Neural cell (in vitro differentiated cells): ENCODE measurements around the gene ACTN1. TPM values are rescaled to one million over a fixed set of nuclear protein-coding genes. Genes with fewer than 3 reads are reported as not detected.

Experiments used
- H2AFZ ChIP-seq: fragments of 200-600, 300-800 bp; sonication (generic), shearing (Covaris generic); 2 replicates; pipeline ENCODE4 v1.6.0; 2014; ENCODE audit warnings: low read depth, mild to moderate bottlenecking, antibody characterized with exemption, low read length, moderate library complexity
- H3F3A ChIP-seq: fragments of 200-600 bp; shearing (Covaris generic); 2 replicates; pipeline ENCODE4 v1.6.1; 2016; ENCODE audit warnings: mild to moderate bottlenecking, moderate library complexity, mixed read lengths, antibody characterized with exemption, low read length; ENCODE audit not compliant: insufficient read depth, poor library complexity, severe bottlenecking
- H3K27ac ChIP-seq: fragments of 200-600, 300-800 bp; sonication (generic), shearing (Covaris generic); 2 replicates; pipeline ENCODE4 v1.5.1; 2014; ENCODE audit warnings: mild to moderate bottlenecking, low read length, moderate library complexity
- H3K27me3 ChIP-seq: fragments of 300-800, 200-600 bp; sonication (generic), shearing (Covaris generic); 2 replicates; pipeline ENCODE4 v1.6.0; 2014; ENCODE audit warnings: mild to moderate bottlenecking, low read depth, low read length, moderate library complexity; ENCODE audit not compliant: insufficient read depth
- H3K36me3 ChIP-seq: fragments of 300-800, 200-600 bp; sonication (generic), shearing (Covaris generic); 2 replicates; pipeline ENCODE4 v1.5.1; 2014; ENCODE audit warnings: mild to moderate bottlenecking, antibody characterized with exemption, low read length, moderate library complexity; ENCODE audit not compliant: insufficient read depth
- H3K4me2 ChIP-seq: fragments of 300-800, 200-600 bp; sonication (generic), shearing (Covaris generic); 2 replicates; pipeline ENCODE4 v1.6.0; 2014; ENCODE audit warnings: mild to moderate bottlenecking, low read length
- H3K4me3 ChIP-seq: fragments of 300-800, 200-600 bp; sonication (generic), shearing (Covaris generic); 2 replicates; pipeline ENCODE4 v1.5.1; 2014; ENCODE audit warnings: mild to moderate bottlenecking, low read length, moderate library complexity
- H3K79me2 ChIP-seq: fragments of 200-600 bp; shearing (Covaris generic); replicated peaks from 2 replicates; pipeline ENCODE4 v1.6.0; 2014; ENCODE audit warnings: mild to moderate bottlenecking, low read length, moderate library complexity; ENCODE audit not compliant: insufficient read depth
- H3K9ac ChIP-seq: fragments of 300-800, 200-600 bp; sonication (generic), shearing (Covaris generic); 2 replicates; pipeline ENCODE4 v1.6.1; 2016; ENCODE audit warnings: mild to moderate bottlenecking, low read length, mixed read lengths
- H3K9me2 ChIP-seq: fragments of 200-600 bp; shearing (Covaris generic); 2 replicates; pipeline ENCODE4 v1.6.1; 2016; ENCODE audit warnings: mild to moderate bottlenecking, low read length, mixed read lengths; ENCODE audit not compliant: insufficient read depth
- H3K9me3 ChIP-seq: fragments of 200-600, 300-800 bp; sonication (generic), shearing (Covaris generic); 2 replicates; pipeline ENCODE4 v1.6.1; 2016; ENCODE audit warnings: mild to moderate bottlenecking, mixed run types, low read length, moderate library complexity, mixed read lengths
- H4K20me1 ChIP-seq: fragments of 200-600 bp; shearing (Covaris generic); 2 replicates; pipeline ENCODE4 v1.6.1; 2016; ENCODE audit warnings: mild to moderate bottlenecking, mixed run types; ENCODE audit not compliant: insufficient read depth
- CTCF ChIP-seq: fragments of 450-650 bp; IDR thresholded peaks from 2 replicates; pipeline ENCODE4 v1.5.1; 2014; ENCODE audit warnings: antibody characterized with exemption, mild to moderate bottlenecking, moderate library complexity; ENCODE audit not compliant: poor library complexity, severe bottlenecking
- EP300 ChIP-seq: fragments of 450-650 bp; conservative IDR thresholded peaks from 2 replicates; pipeline ENCODE4 v1.6.1; 2014; ENCODE audit warnings: antibody characterized with exemption, mild to moderate bottlenecking, moderate library complexity; ENCODE audit not compliant: poor library complexity, severe bottlenecking
- EZH2 ChIP-seq: fragments of 200-600, 300-800 bp; shearing (Covaris generic), sonication (generic); IDR thresholded peaks from 2 replicates; pipeline ENCODE4 v1.6.1; 2014; ENCODE audit warnings: antibody characterized with exemption, low read length, borderline replicate concordance, mild to moderate bottlenecking; ENCODE audit not compliant: insufficient read depth, poor library complexity, severe bottlenecking
- MXI1 ChIP-seq: fragments of 450-650 bp; conservative IDR thresholded peaks from 2 replicates; pipeline ENCODE4 v1.6.1; 2014; ENCODE audit warnings: antibody characterized with exemption, mild to moderate bottlenecking; ENCODE audit not compliant: poor library complexity, severe bottlenecking
- POLR2AphosphoS5 ChIP-seq: IDR thresholded peaks from 2 replicates; pipeline ENCODE4 v1.6.1; 2012
- RAD21 ChIP-seq: fragments of 450-650 bp; conservative IDR thresholded peaks from 2 replicates; pipeline ENCODE4 v1.6.1; 2014; ENCODE audit warnings: antibody characterized with exemption, mild to moderate bottlenecking, moderate library complexity
- REST ChIP-seq: IDR thresholded peaks from 2 replicates; pipeline ENCODE4 v1.6.1; 2012; ENCODE audit warnings: borderline replicate concordance
- SMC3 ChIP-seq: fragments of 450-650 bp; conservative IDR thresholded peaks from 2 replicates; pipeline ENCODE4 v1.6.1; 2014; ENCODE audit warnings: antibody characterized with exemption, mild to moderate bottlenecking, moderate library complexity; ENCODE audit not compliant: poor library complexity
- TAF1 ChIP-seq: IDR thresholded peaks from 2 replicates; pipeline ENCODE4 v1.6.1; 2012; ENCODE audit warnings: low read depth
- polyA plus RNA-seq: library from polyadenylated mRNA; depleted of rRNA; stranded (reverse); fragments of >200 nt; gene quantifications from 2 replicates; pipeline ENCODE4 v1.2.3, GENCODE V29; 2014

Gene ACTN1
- polyA plus RNA-seq, 1 donor from 2014 or later: 10.8 TPM

DNA sequence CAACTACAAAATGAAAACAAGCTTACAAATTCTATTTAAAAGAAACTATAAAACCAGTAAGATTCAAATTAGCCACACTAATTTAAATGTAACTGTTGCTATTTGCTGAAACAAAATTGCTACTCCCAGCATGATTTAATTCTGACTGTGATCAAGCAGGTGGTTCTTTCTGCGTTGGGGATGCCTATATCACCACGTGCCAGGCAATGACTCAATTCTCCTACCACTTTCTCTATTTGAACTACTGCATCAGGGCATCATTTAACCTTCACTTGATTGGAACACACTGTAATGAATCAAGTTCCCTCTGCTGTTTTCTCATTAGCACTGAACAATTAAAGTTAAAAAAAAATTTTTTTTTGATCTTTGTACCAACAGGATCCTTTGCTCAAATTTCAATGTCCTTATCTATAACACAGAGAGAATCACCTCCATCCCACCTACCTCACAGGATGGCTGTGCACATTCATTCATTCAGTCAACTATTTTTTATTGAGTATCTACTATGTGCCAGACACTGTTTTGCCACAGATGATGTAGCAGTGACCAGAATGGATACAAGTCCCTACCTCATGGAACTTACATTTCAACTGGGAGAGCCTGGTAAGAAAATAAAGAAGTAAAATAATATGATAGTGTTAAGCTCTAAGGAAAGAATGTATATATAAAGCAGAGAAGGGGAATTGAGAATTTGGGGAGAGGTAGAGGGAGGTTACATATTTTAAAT, 8.0 kb upstream of the ACTN1 start:
- Histone ChIP-seq H3K9me3 (no peaks in the 10 kb centered on the region), H3K4me2 (no peak overlapping the region), H3K4me3 (no peak overlapping the region), H3K79me2 (no peaks in the 10 kb centered on the region), H3K27me3 (no peaks in the 10 kb centered on the region), H3K27ac (no peak overlapping the region), H4K20me1 (no peaks in the 10 kb centered on the region), H3K9ac (no peak overlapping the region), H3K9me2 (no peaks in the 10 kb centered on the region), H2AFZ (no peak overlapping the region), H3F3A (no peaks in the 10 kb centered on the region), H3K36me3 (no peaks in the 10 kb centered on the region)
- TF ChIP-seq POLR2AphosphoS5 (no peak), EP300 (no peak), MXI1 (no peak), SMC3 (no peak), REST (no peak)

- Histone ChIP-seq H2AFZ (no peak overlapping the region), H3K4me2 (no peak overlapping the region), H3K79me2 (no peaks in the 10 kb centered on the region), H3K27me3 (no peaks in the 10 kb centered on the region), H3K9me2 (no peaks in the 10 kb centered on the region), H4K20me1 (no peaks in the 10 kb centered on the region), H3K9ac (no peak overlapping the region), H3K36me3 (no peaks in the 10 kb centered on the region), H3F3A (no peaks in the 10 kb centered on the region), H3K9me3 (no peaks in the 10 kb centered on the region), H3K4me3 (no peak overlapping the region), H3K27ac (no peak overlapping the region)
- TF ChIP-seq TAF1 (no peak), POLR2AphosphoS5 (no peak), EZH2 (no peak), SMC3 (no peak), CTCF (no peak), REST (no peak), MXI1 (no peak), RAD21 (no peak), EP300 (no peak)
Measured at GRCh38 chr14:68986225-68986624, 7.1 kb upstream of the ACTN1 start.
